Lung (tissue), 12 donors: Measurements from ENCODE around the gene MAU2. TPM values are rescaled to one million over a fixed set of nuclear protein-coding genes. Genes with fewer than 3 reads are reported as not detected.

Experiments
- ATAC-seq: fragments of 200-7000 bp; cut with Tn5 transposase; one replicate; pipeline ENCODE4 v1.9.1; 2020; ENCODE audit warnings: moderate number of reproducible peaks; ENCODE audit not compliant: insufficient read depth, low FRiP score
- DNase-seq, 3 donors: peaks; one replicate each; pipeline ENCODE4 v3.0.0-alpha.2; 2013 to 2017
- H3K27ac ChIP-seq, 2 donors: one replicate each; pipeline ENCODE4 v1.5.1; 2013; ENCODE audit warnings: mild to moderate bottlenecking in 2 of 2, moderate library complexity in 2 of 2, control low read depth in 1 of 2, inconsistent platforms in 1 of 2, low read depth in 1 of 2, low read length in 1 of 2
- H3K27me3 ChIP-seq, 3 donors: one replicate each; pipeline ENCODE4 v1.5.1; 2013; ENCODE audit warnings: low read length in 2 of 3; ENCODE audit not compliant: control insufficient read depth in 3 of 3, insufficient read depth in 3 of 3
- H3K36me3 ChIP-seq, 4 donors: one replicate each; pipeline ENCODE4 v1.5.1; 2013; ENCODE audit warnings: low read length in 4 of 4, mild to moderate bottlenecking in 1 of 4, moderate library complexity in 1 of 4; ENCODE audit not compliant: control insufficient read depth in 4 of 4, insufficient read depth in 4 of 4
- H3K4me1 ChIP-seq, 5 donors: one replicate each; pipeline ENCODE4 v1.5.1; 2013; ENCODE audit warnings: low read length in 5 of 5, mild to moderate bottlenecking in 2 of 5, moderate library complexity in 1 of 5; ENCODE audit not compliant: control insufficient read depth in 5 of 5, insufficient read depth in 5 of 5
- H3K4me3 ChIP-seq: one replicate; pipeline ENCODE4 v1.5.1; 2013; ENCODE audit warnings: mild to moderate bottlenecking, control low read depth, moderate library complexity
- H3K9ac ChIP-seq, 2 donors: one replicate each; pipeline ENCODE4 v1.5.1; 2013; ENCODE audit warnings: low read length in 2 of 2, control low read depth in 1 of 2; ENCODE audit not compliant: insufficient read depth in 1 of 2
- H3K9me3 ChIP-seq, 4 donors: one replicate each; pipeline ENCODE4 v1.5.1; 2013; ENCODE audit warnings: low read length in 3 of 4, mild to moderate bottlenecking in 1 of 4, moderate library complexity in 1 of 4; ENCODE audit not compliant: control insufficient read depth in 4 of 4, insufficient read depth in 3 of 4
- WGBS, 2 donors: extraction: QIAGEN DNeasy Blood & Tissue Kit; methylation state at CpG; one replicate each; pipeline ENCODE4 v1.1.7; 2013; 5-methylcytosine and 5-hydroxymethylcytosine counted together
- polyA plus RNA-seq, 2 donors: library from polyadenylated mRNA; stranded (reverse); fragments of 200-250 nt; gene quantifications; one replicate each; pipeline ENCODE4 v1.2.1, GENCODE V29; 2013
- total RNA-seq, 2 donors: library from RNA; depleted of rRNA in 1 of 2; stranded (reverse); fragments of >200 nt in 1 of 2; gene quantifications; one replicate each; pipeline ENCODE4 v1.2.1, GENCODE V29; 2014 to 2021
- TF ChIP-seq, protein P1 (sequence below): IDR thresholded peaks from 2 replicates; pipeline ENCODE4 v1.5.1; 2012; ENCODE audit warnings: mild to moderate bottlenecking; ENCODE audit errors: control extremely low read depth, extremely low read depth
- donor health status: control.
- donor health status: control.
- donor health status: Bipolar disorder and iron deficiency.
- donor health status: healthy.
- donor health status: DM: yes; HTN: yes; CAD: no.

MAU2 gene
- total and polyA plus RNA-seq, 4 donors = 21.6 to 68.0 (median 44.5) TPM

DNA sequence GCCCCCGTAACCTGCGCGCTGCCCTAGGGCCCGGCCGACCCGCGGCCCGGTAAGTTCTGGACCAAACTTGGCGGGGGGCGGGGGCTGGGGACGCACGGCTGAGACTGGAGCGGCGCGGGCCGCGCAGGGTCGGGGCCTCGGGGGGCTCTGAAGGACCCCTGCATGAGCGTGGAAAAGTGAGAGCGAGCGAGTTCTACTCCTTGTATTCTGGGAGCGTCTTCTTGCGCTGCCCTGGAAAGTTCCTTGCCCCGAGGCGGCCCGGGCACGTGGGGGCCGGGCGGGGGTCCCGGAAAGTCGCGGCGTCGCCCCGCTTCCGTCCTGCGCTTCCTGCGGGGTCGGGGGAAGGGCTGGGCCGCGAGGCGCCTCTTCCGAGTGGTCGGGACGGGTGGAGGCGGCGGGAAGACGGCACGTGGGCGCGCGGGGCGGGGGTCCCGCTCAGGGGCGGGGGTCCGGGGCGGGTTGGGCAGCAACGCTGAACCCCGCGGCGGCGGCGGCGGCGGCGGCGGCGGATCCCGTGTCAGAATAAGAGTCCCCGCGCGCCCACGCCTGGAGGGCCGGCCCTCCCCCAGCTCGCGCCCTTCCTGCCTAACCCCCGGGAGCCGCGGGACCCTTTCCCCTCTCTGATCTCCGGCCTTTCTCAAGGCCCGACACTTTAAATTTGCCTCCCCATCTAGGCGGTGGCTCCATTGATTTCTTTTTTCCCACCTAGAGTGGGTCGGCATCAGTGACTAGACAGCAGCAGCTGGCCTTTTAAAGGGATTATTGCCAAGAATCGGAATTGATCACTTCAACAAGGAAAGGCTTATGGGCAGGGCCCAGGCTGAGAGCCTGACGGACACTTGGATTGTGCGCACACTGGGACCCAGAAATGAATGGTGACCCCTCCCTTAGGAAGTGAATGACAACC lies 85.6 kb downstream of the MAU2 start:
- Histone ChIP-seq H3K9me3 (no peaks in the 10 kb centered on the region), H3K36me3 (peaks cover 0 to 3% (median 0%) of the 10 kb centered on the region in 4 donors), H3K27me3 (no peaks in the 10 kb centered on the region), H3K4me3 (peak overlapping the region; percentile 82), H3K9ac (peak overlapping the region; percentile 50 to 59), H3K27ac (peak overlapping the region; percentile 84 to 91), H3K4me1 (peaks cover 11 to 30% (median 25%) of the 10 kb centered on the region in 5 donors)
- DNase-seq (peak; percentile 65 to 76 (median 73)), ATAC-seq (no peak)
- TF ChIP-seq, protein P1, sequence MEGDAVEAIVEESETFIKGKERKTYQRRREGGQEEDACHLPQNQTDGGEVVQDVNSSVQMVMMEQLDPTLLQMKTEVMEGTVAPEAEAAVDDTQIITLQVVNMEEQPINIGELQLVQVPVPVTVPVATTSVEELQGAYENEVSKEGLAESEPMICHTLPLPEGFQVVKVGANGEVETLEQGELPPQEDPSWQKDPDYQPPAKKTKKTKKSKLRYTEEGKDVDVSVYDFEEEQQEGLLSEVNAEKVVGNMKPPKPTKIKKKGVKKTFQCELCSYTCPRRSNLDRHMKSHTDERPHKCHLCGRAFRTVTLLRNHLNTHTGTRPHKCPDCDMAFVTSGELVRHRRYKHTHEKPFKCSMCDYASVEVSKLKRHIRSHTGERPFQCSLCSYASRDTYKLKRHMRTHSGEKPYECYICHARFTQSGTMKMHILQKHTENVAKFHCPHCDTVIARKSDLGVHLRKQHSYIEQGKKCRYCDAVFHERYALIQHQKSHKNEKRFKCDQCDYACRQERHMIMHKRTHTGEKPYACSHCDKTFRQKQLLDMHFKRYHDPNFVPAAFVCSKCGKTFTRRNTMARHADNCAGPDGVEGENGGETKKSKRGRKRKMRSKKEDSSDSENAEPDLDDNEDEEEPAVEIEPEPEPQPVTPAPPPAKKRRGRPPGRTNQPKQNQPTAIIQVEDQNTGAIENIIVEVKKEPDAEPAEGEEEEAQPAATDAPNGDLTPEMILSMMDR = no peak
- 0 to 1% methylated on average over 67 to 87 of the region's 87 CpGs for WGBS, 2 donors

DNA sequence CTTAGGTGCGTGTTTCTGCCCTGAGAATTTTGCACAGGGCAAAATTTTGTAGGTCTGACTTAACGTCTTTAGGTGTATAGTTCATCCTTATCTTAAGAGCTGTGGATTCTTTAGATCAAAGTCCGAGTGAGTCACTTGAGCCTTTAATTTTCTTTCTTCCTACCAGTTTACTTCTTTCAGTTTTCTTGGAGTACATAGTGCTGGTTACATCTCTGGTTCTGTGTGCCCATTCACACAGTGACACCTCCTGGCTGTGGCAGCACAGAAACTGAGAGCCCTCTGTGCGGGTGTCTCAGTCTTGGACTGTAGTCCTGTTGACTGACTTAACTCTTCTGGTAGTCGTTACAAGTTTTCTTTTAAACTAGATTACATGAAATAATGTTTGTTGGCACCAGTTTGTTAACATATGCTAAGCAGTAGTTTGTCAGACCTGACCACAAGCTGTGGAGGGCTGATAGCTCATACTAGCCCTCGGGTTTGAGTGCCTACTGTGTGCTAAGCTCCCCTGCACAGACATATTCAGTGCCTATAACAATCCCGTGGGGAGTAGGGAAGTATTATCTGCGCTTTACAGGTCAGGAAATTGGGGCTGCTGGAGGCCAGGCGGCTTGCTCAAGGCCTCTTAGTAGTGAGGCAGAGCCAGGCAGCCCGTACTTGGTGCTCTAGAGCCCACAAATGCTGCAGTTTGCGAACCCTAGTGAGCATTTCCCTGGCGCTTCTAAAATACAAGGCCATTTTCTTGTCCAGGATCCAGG lies 86.4 kb downstream of the MAU2 start:
- TF ChIP-seq, protein P1 = peak; percentile 38
- Histone ChIP-seq H3K9ac (peak overlapping the region; percentile 50 to 59), H3K9me3 (no peaks in the 10 kb centered on the region), H3K27ac (peak overlapping the region in 1 of 2 donors; percentile 91), H3K4me3 (peak overlapping the region; percentile 82), H3K36me3 (peaks cover 0 to 3% (median 0%) of the 10 kb centered on the region in 4 donors), H3K4me1 (peaks cover 11 to 32% (median 25%) of the 10 kb centered on the region in 5 donors), H3K27me3 (no peaks in the 10 kb centered on the region)
- peak; percentile 33 to 59 (median 56) for DNase-seq
- 14 to 21% methylated on average over 12 of the region's 12 CpGs for whole genome bisulfite sequencing, 2 donors
- no peak for ATAC-seq

DNA sequence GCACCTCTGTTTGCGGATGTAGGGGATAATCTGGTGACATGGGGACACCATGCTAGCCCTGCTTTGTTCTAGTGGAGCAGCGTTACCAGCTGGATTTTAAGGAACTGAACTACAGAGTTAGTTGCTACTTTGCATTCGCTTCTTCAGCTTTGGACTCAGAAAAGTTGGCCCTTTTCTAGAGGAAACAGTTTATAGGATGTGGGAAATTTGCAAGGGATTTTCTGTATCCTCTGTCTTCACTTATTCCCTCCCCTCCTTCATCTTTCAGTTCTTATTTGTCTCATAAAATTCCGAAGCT lies 87.0 kb downstream of the MAU2 start:
- H3K4me3 ChIP-seq = no peak overlapping the region

More for the DNA sequence above, 87.0 kb downstream of the MAU2 start:
- peaks cover 11 to 32% (median 25%) of the 10 kb centered on the region in 5 donors for H3K4me1 ChIP-seq
- 60 to 70% methylated on average over 4 of the region's 4 CpGs for WGBS, 2 donors
- DNase-seq (no peak), ATAC-seq (no peak)
- H3K27ac ChIP-seq = peak overlapping the region in 1 of 2 donors; percentile 79
- TF ChIP-seq, protein P1 = no peak
- no peaks in the 10 kb centered on the region for H3K27me3 ChIP-seq
- H3K9me3 ChIP-seq = no peaks in the 10 kb centered on the region
- H3K9ac ChIP-seq = peak overlapping the region in 1 of 2 donors; percentile 59
- H3K36me3 ChIP-seq = peaks cover 0 to 3% (median 0%) of the 10 kb centered on the region in 4 donors

Other genes starting within 250 kb of the MAU2 start
- gene TMEM161A, start 182.4 kb upstream of the MAU2 start, total RNA-seq = 10 to 100 TPM; 18.1 to 32.2 TPM
- 10 to 100 TPM; 18.9 to 27.4 TPM for gene TMEM161A, start 182.4 kb upstream of the MAU2 start, polyA plus RNA-seq
- 1 to 10 TPM in 1 of 2 donors, under 1 TPM in 1; 0.63 to 1.8 TPM for gene MEF2B, start 150.6 kb upstream of the MAU2 start, total RNA-seq
- gene MEF2B, start 150.6 kb upstream of the MAU2 start, polyA plus RNA-seq = under 1 TPM; 0.44 to 0.59 TPM
- gene BORCS8, start 128.7 kb upstream of the MAU2 start, total RNA-seq = 10 to 100 TPM; 10.0 to 41.4 TPM
- gene BORCS8, start 128.7 kb upstream of the MAU2 start, polyA plus RNA-seq = 10 to 100 TPM; 30.9 to 37.5 TPM
- 10 to 100 TPM; 46.6 to 97.6 TPM for gene RFXANK, start 128.6 kb upstream of the MAU2 start, total RNA-seq
- 100 to 1,000 TPM in 1 of 2 donors, 10 to 100 TPM in 1; 99.6 to 148 TPM for gene RFXANK, start 128.6 kb upstream of the MAU2 start, polyA plus RNA-seq
- gene NR2C2AP, start 117.4 kb upstream of the MAU2 start, total RNA-seq = 10 to 100 TPM in 1 of 2 donors, 1 to 10 TPM in 1; 4.6 to 18.6 TPM
- 10 to 100 TPM; 23.9 to 26.7 TPM for gene NR2C2AP, start 117.4 kb upstream of the MAU2 start, polyA plus RNA-seq
- gene NCAN, start 108.9 kb upstream of the MAU2 start, total RNA-seq = under 1 TPM; 0.03 to 0.06 TPM
- under 1 TPM in 1 of 2 donors, not detected in 1; 0.01 TPM for gene NCAN, start 108.9 kb upstream of the MAU2 start, polyA plus RNA-seq
- gene TM6SF2, start 47.5 kb upstream of the MAU2 start, total RNA-seq = 1 to 10 TPM in 1 of 2 donors, under 1 TPM in 1; 0.74 to 2.4 TPM
- gene TM6SF2, start 47.5 kb upstream of the MAU2 start, polyA plus RNA-seq = under 1 TPM; 0.23 to 0.33 TPM
- 10 to 100 TPM; 22.3 to 42.8 TPM for gene SUGP1, start 320 bp upstream of the MAU2 start, total RNA-seq
- 10 to 100 TPM; 27.9 to 29.5 TPM for gene SUGP1, start 320 bp upstream of the MAU2 start, polyA plus RNA-seq
- 10 to 100 TPM; 38.6 to 93.7 TPM for gene GATAD2A, start 84.8 kb downstream of the MAU2 start, total RNA-seq
- gene GATAD2A, start 84.8 kb downstream of the MAU2 start, polyA plus RNA-seq = 10 to 100 TPM; 30.6 to 36.2 TPM
- gene TSSK6, start 194.7 kb downstream of the MAU2 start, total RNA-seq = 1 to 10 TPM; 2.3 to 3.1 TPM
- gene TSSK6, start 194.7 kb downstream of the MAU2 start, polyA plus RNA-seq = 1 to 10 TPM in 1 of 2 donors, under 1 TPM in 1; 0.89 to 1.7 TPM
- gene NDUFA13, start 195.4 kb downstream of the MAU2 start, total RNA-seq = 100 to 1,000 TPM in 1 of 2 donors, 10 to 100 TPM in 1; 63.7 to 320 TPM
- 100 to 1,000 TPM; 301 to 360 TPM for gene NDUFA13, start 195.4 kb downstream of the MAU2 start, polyA plus RNA-seq
- 1 to 10 TPM in 1 of 2 donors, under 1 TPM in 1; 0.77 to 4.7 TPM for gene YJEFN3, start 208.1 kb downstream of the MAU2 start, total RNA-seq
- 1 to 10 TPM; 3.6 to 3.9 TPM for gene YJEFN3, start 208.1 kb downstream of the MAU2 start, polyA plus RNA-seq
- under 1 TPM; 0.31 to 0.68 TPM for gene CILP2, start 217.4 kb downstream of the MAU2 start, total RNA-seq
- under 1 TPM; 0.06 to 0.46 TPM for gene CILP2, start 217.4 kb downstream of the MAU2 start, polyA plus RNA-seq